Measurements from ENCODE around the gene COL26A1.

Gene COL26A1

DNA sequence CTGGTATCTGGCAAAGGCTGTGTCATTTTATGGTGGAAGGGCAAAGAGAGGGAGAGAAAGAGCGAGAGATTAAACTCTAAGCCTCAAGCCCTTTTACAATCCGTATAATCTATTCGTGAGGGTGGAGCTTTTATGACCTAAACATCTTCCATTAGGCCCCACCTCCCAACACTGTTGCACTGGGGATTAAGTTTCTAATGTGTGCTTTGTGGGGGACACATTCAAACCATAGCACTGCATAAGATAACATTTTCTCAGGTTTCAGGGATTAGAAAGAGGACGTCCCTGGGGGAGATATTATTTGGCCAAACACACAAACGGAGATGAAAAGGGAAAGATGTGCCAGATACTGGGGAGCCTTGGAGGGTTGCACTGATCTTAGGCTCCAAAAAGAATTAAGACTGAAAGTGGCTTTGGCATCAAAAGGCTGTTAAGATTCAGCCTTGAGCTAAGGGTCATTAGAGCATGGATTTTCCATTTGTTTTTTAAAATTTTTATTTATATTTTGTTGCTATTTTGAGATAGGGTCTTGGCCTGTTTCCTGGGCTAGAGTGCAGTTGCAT is 19.0 kb downstream of the COL26A1 start:
- Histone ChIP-seq H2BK120ac (ENCODE audit: low read depth, low read length) (no peak overlapping the region), H3K18ac (ENCODE audit: low read length) (no peak overlapping the region), H2BK5ac (ENCODE audit: low read length) (no peak overlapping the region), H3K27ac (replicated peaks; ENCODE audit: low read length) (no peak overlapping the region), H2BK15ac (ENCODE audit: low read length) (no peak overlapping the region), H3K79me1 (ENCODE audit: low read depth, low read length) (no peaks in the 10 kb centered on the region), H3K4me3 (ENCODE audit: low read length in 2 of 2) (no peak overlapping the region), H3K27me3 (ENCODE audit: control insufficient read depth in 3 of 3, insufficient read depth in 3 of 3, low read depth in 1 of 3, low read length in 3 of 3) (no peaks in the 10 kb centered on the region), H3K4me1 (ENCODE audit: control insufficient read depth in 2 of 2, insufficient read depth in 1 of 2, low read depth in 1 of 2, low read length in 2 of 2) (peaks cover 10 to 19% of the 10 kb centered on the region in 2 donors), H3K4ac (ENCODE audit: low read length) (no peak overlapping the region), H4K8ac (ENCODE audit: low read depth, low read length) (no peak overlapping the region), H3K36me3 (replicated peaks in 1 of 2; ENCODE audit: control insufficient read depth in 2 of 2, insufficient read depth in 2 of 2, low read length in 2 of 2) (peaks cover 2 to 23% of the 10 kb centered on the region in 2 donors), H2AK5ac (ENCODE audit: low read depth, low read length) (no peak overlapping the region), H2AFZ (ENCODE audit: low read length) (no peak overlapping the region), H3K9me3 (replicated peaks in 1 of 2; ENCODE audit: control insufficient read depth in 2 of 2, insufficient read depth in 1 of 2, low read depth in 1 of 2, low read length in 2 of 2) (peaks cover 0 to 19% of the 10 kb centered on the region in 2 donors), H4K91ac (ENCODE audit: low read depth, low read length, poor library complexity) (no peak overlapping the region), H2BK12ac (ENCODE audit: low read length) (no peak overlapping the region), H3K14ac (ENCODE audit: low read length) (no peak overlapping the region), H3K4me2 (ENCODE audit: insufficient read depth, low read length, poor library complexity, severe bottlenecking) (no peak overlapping the region), H3K23ac (ENCODE audit: low read depth, low read length, poor library complexity) (no peak overlapping the region), H3K9ac (ENCODE audit: low read depth, low read length, poor library complexity) (no peak overlapping the region)
- WGBS, 2 donors (ENCODE audit: extremely low coverage in 2 of 2, insufficient read length in 2 of 2, insufficient replicate concordance in 1 of 2): no CpG with 5 or more reads among the region's 5 CpGs
- no peak for DNase-seq (ENCODE audit: low spot score)

DNA sequence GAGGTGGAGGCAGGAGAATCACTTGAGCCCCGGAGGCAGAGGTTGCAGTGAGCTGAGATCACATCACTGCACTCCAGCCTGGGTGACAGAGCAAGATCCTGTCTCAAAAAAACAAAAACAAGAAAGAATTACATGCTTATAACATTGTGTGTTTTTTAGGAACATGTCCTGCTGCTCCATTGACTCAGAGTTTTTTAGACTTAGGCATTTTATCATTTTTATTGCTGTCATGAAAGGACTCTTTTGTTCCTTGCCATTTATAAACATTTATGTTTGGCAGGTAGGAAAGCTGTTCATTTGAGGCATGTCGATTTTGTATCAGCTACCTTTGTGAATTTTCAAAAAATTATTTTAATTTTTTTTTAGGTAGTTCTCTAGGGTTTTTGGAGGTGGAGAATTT is 20.3 kb downstream of the COL26A1 start:
- H3K4me1 ChIP-seq (ENCODE audit: control insufficient read depth in 2 of 2, insufficient read depth in 1 of 2, low read depth in 1 of 2, low read length in 2 of 2): peaks cover 16 to 24% of the 10 kb centered on the region in 2 donors
- H2BK15ac ChIP-seq (ENCODE audit: low read length): no peak overlapping the region
- H2AK5ac ChIP-seq (ENCODE audit: low read depth, low read length): no peak overlapping the region
- H3K14ac ChIP-seq (ENCODE audit: low read length): no peak overlapping the region
- DNase-seq (ENCODE audit: low spot score): no peak
- no peak overlapping the region for H4K91ac ChIP-seq (ENCODE audit: low read depth, low read length, poor library complexity)
- H3K9ac ChIP-seq (ENCODE audit: low read depth, low read length, poor library complexity): no peak overlapping the region
- H3K23ac ChIP-seq (ENCODE audit: low read depth, low read length, poor library complexity): no peak overlapping the region
- H3K18ac ChIP-seq (ENCODE audit: low read length): no peak overlapping the region
- no peak overlapping the region for H3K4me2 ChIP-seq (ENCODE audit: insufficient read depth, low read length, poor library complexity, severe bottlenecking)
- H3K9me3 ChIP-seq (replicated peaks in 1 of 2; ENCODE audit: control insufficient read depth in 2 of 2, insufficient read depth in 1 of 2, low read depth in 1 of 2, low read length in 2 of 2): peaks cover 0 to 19% of the 10 kb centered on the region in 2 donors
- H3K4me3 ChIP-seq (ENCODE audit: low read length in 2 of 2): no peak overlapping the region
- H3K36me3 ChIP-seq (replicated peaks in 1 of 2; ENCODE audit: control insufficient read depth in 2 of 2, insufficient read depth in 2 of 2, low read length in 2 of 2): peaks cover 2 to 14% of the 10 kb centered on the region in 2 donors
- no peak overlapping the region for H3K4ac ChIP-seq (ENCODE audit: low read length)
- no peak overlapping the region for H2BK5ac ChIP-seq (ENCODE audit: low read length)
- H4K8ac ChIP-seq (ENCODE audit: low read depth, low read length): no peak overlapping the region
- no peak overlapping the region for H3K27ac ChIP-seq (replicated peaks; ENCODE audit: low read length)
- no peaks in the 10 kb centered on the region for H3K27me3 ChIP-seq (ENCODE audit: control insufficient read depth in 3 of 3, insufficient read depth in 3 of 3, low read depth in 1 of 3, low read length in 3 of 3)
- no peak overlapping the region for H2AFZ ChIP-seq (ENCODE audit: low read length)
- no peaks in the 10 kb centered on the region for H3K79me1 ChIP-seq (ENCODE audit: low read depth, low read length)
- no peak overlapping the region for H2BK120ac ChIP-seq (ENCODE audit: low read depth, low read length)
- H2BK12ac ChIP-seq (ENCODE audit: low read length): no peak overlapping the region
- no CpG with 5 or more reads among the region's 2 CpGs for WGBS, 2 donors (ENCODE audit: extremely low coverage in 2 of 2, insufficient read length in 2 of 2, insufficient replicate concordance in 1 of 2)

DNA sequence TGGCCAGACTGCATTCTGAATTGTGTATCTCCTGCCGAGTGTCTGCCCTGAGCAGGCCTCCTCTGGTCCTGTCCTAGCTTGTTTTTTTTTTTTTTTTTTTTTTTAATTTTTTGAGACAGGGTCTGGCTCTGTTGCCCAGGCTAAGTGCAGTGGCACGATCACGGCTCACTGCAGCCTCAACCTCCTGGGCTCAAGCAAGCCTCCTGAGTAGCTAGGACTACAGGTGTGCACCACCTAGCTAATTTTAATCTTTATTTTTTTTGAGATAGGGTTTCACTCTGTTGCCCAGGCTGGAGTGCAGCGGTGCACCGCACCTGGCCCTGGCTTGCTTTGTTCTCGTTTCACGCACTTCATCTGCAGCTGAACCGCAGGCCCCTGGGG is 23.5 kb downstream of the COL26A1 start:
- Histone ChIP-seq H3K36me3 (replicated peaks in 1 of 2; ENCODE audit: control insufficient read depth in 2 of 2, insufficient read depth in 2 of 2, low read length in 2 of 2) (no peaks in the 10 kb centered on the region), H3K79me1 (ENCODE audit: low read depth, low read length) (no peaks in the 10 kb centered on the region), H2AFZ (ENCODE audit: low read length) (peak overlapping the region; percentile 81), H4K91ac (ENCODE audit: low read depth, low read length, poor library complexity) (no peak overlapping the region), H3K27ac (replicated peaks; ENCODE audit: low read length) (peak overlapping the region; percentile 75), H2AK5ac (ENCODE audit: low read depth, low read length) (no peak overlapping the region), H2BK12ac (ENCODE audit: low read length) (no peak overlapping the region), H4K8ac (ENCODE audit: low read depth, low read length) (no peak overlapping the region), H3K14ac (ENCODE audit: low read length) (no peak overlapping the region), H3K9ac (ENCODE audit: low read depth, low read length, poor library complexity) (no peak overlapping the region), H3K23ac (ENCODE audit: low read depth, low read length, poor library complexity) (no peak overlapping the region), H2BK5ac (ENCODE audit: low read length) (peak overlapping the region; percentile 14), H2BK15ac (ENCODE audit: low read length) (no peak overlapping the region), H3K4ac (ENCODE audit: low read length) (no peak overlapping the region), H3K4me3 (ENCODE audit: low read length in 2 of 2) (no peak overlapping the region), H3K4me2 (ENCODE audit: insufficient read depth, low read length, poor library complexity, severe bottlenecking) (no peak overlapping the region), H3K27me3 (ENCODE audit: control insufficient read depth in 3 of 3, insufficient read depth in 3 of 3, low read depth in 1 of 3, low read length in 3 of 3) (no peaks in the 10 kb centered on the region), H3K4me1 (ENCODE audit: control insufficient read depth in 2 of 2, insufficient read depth in 1 of 2, low read depth in 1 of 2, low read length in 2 of 2) (peaks cover 17 to 23% of the 10 kb centered on the region in 2 donors), H2BK120ac (ENCODE audit: low read depth, low read length) (no peak overlapping the region), H3K18ac (ENCODE audit: low read length) (peak overlapping the region; percentile 30), H3K9me3 (replicated peaks in 1 of 2; ENCODE audit: control insufficient read depth in 2 of 2, insufficient read depth in 1 of 2, low read depth in 1 of 2, low read length in 2 of 2) (peaks cover 0 to 10% of the 10 kb centered on the region in 2 donors)
- no peak for DNase-seq (ENCODE audit: low spot score)
- no CpG with 5 or more reads among the region's 8 CpGs for WGBS, 2 donors (ENCODE audit: extremely low coverage in 2 of 2, insufficient read length in 2 of 2, insufficient replicate concordance in 1 of 2)

DNA sequence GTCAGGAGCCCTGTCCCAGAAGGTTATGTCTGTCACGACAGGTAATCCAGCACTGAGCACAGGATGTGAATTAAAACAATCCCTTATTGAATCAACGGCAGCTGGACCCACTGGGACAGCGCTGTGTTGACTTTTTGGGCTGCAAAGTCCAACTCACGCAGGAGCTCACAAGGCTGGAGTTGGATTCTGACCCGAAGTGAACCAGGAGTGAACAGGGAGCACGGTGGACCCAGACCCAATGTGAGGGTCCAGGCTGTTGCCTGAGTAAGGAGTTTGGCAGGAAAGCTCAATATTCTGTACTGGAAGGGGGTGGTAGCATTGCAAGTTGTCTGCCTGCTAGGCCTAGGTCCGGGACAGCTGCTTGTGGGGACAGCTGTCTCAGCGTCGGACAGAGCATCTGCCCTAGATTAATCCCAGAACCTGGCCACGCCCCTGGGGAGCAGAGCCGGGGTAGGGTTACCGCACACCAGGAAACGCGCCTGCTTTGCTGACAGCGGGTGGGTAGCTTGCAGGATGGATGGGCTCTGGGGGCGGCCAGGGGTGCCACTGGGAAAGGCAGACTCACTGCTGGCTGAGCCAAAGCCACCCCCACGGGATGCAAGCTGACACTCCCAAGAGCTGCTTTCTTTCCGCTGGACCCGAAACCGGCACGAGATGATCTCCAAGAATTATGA is 24.0 kb downstream of the COL26A1 start:
- Histone ChIP-seq H3K36me3 (replicated peaks in 1 of 2; ENCODE audit: control insufficient read depth in 2 of 2, insufficient read depth in 2 of 2, low read length in 2 of 2) (no peaks in the 10 kb centered on the region), H4K8ac (ENCODE audit: low read depth, low read length) (no peak overlapping the region), H3K18ac (ENCODE audit: low read length) (peak overlapping the region; percentile 91), H3K27ac (replicated peaks; ENCODE audit: low read length) (peak overlapping the region; percentile 75), H2AK5ac (ENCODE audit: low read depth, low read length) (peak overlapping the region; percentile 78), H3K14ac (ENCODE audit: low read length) (peak overlapping the region; percentile 0), H2AFZ (ENCODE audit: low read length) (peak overlapping the region; percentile 81), H3K9me3 (replicated peaks in 1 of 2; ENCODE audit: control insufficient read depth in 2 of 2, insufficient read depth in 1 of 2, low read depth in 1 of 2, low read length in 2 of 2) (peaks cover 0 to 5% of the 10 kb centered on the region in 2 donors), H3K4ac (ENCODE audit: low read length) (no peak overlapping the region), H2BK15ac (ENCODE audit: low read length) (peak overlapping the region; percentile 17), H3K79me1 (ENCODE audit: low read depth, low read length) (no peaks in the 10 kb centered on the region), H3K27me3 (ENCODE audit: control insufficient read depth in 3 of 3, insufficient read depth in 3 of 3, low read depth in 1 of 3, low read length in 3 of 3) (no peaks in the 10 kb centered on the region), H3K4me3 (ENCODE audit: low read length in 2 of 2) (peak overlapping the region in 1 of 2 donors; percentile 4), H3K23ac (ENCODE audit: low read depth, low read length, poor library complexity) (no peak overlapping the region), H3K4me2 (ENCODE audit: insufficient read depth, low read length, poor library complexity, severe bottlenecking) (peak overlapping the region; percentile 42), H4K91ac (ENCODE audit: low read depth, low read length, poor library complexity) (no peak overlapping the region), H2BK120ac (ENCODE audit: low read depth, low read length) (no peak overlapping the region), H3K4me1 (ENCODE audit: control insufficient read depth in 2 of 2, insufficient read depth in 1 of 2, low read depth in 1 of 2, low read length in 2 of 2) (peaks cover 22 to 24% of the 10 kb centered on the region in 2 donors), H2BK12ac (ENCODE audit: low read length) (peak overlapping the region; percentile 85), H3K9ac (ENCODE audit: low read depth, low read length, poor library complexity) (peak overlapping the region; percentile 24), H2BK5ac (ENCODE audit: low read length) (peak overlapping the region; percentile 14)
- WGBS, 2 donors (ENCODE audit: extremely low coverage in 2 of 2, insufficient read length in 2 of 2, insufficient replicate concordance in 1 of 2): no CpG with 5 or more reads among the region's 21 CpGs
- peak; percentile 30 for DNase-seq (ENCODE audit: low spot score)

Measured in neuronal stem cell (in vitro differentiated cells).